Progenitor cell of endocrine pancreas (in vitro differentiated cells): Measurements from ENCODE around the gene AXIN1. TPM values are rescaled to one million over a fixed set of nuclear protein-coding genes. Genes with fewer than 3 reads are reported as not detected.
"Not testable (repeated sequence)": the region's sequence is repeated elsewhere in the genome, so short reads cannot be mapped to it uniquely, and the experiment has no call there.

Experiments used
- DNase-seq: peaks from one replicate; pipeline ENCODE4 v3.0.0; 2021; ENCODE audit warnings: low spot score; ENCODE audit not compliant: unreplicated experiment
- H3K27ac Mint-ChIP-seq: 2 replicates; pipeline ENCODE4 v1.8.0; 2021; ENCODE audit warnings: mild to moderate bottlenecking, moderate library complexity, mixed read lengths
- H3K27me3 Mint-ChIP-seq: 2 replicates; pipeline ENCODE4 v1.8.0; 2021; ENCODE audit warnings: mixed read lengths
- H3K36me3 Mint-ChIP-seq: 2 replicates; pipeline ENCODE4 v1.8.0; 2022; ENCODE audit warnings: mixed read lengths; ENCODE audit not compliant: insufficient read depth
- H3K4me1 Mint-ChIP-seq: 2 replicates; pipeline ENCODE4 v1.8.0; 2021; ENCODE audit warnings: low read depth, mixed read lengths
- H3K4me3 Mint-ChIP-seq: 2 replicates; pipeline ENCODE4 v1.8.0; 2021; ENCODE audit warnings: low read depth, mild to moderate bottlenecking, moderate library complexity, mixed read lengths
- H3K9me3 Mint-ChIP-seq: 2 replicates; pipeline ENCODE4 v1.8.0; 2021; ENCODE audit warnings: low read depth, mixed read lengths
- total RNA-seq: library from RNA; stranded (reverse); gene quantifications from 2 replicates; pipeline ENCODE4 v1.2.1, GENCODE V29; 2021
- TF ChIP-seq, protein P1 (sequence below): fragments of 200-600 bp; sonication (generic); IDR thresholded peaks from one replicate; pipeline ENCODE4 v1.5.0; 2021; ENCODE audit warnings: antibody characterized with exemption, mild to moderate bottlenecking; ENCODE audit not compliant: unreplicated experiment

The AXIN1 gene
- total RNA-seq, 1 donor from 2014 or later: 34.4 TPM

GRCh38 chr16:333406-334094, 19.0 kb downstream of the AXIN1 start:
- no peak overlapping the region for H3K4me3 Mint-ChIP-seq
- no peaks in the 10 kb centered on the region for H3K9me3 Mint-ChIP-seq
- no peak for DNase-seq
- H3K27ac Mint-ChIP-seq: no peak overlapping the region
- H3K36me3 Mint-ChIP-seq: peaks cover 1% of the 10 kb centered on the region
- TF ChIP-seq, protein P1, sequence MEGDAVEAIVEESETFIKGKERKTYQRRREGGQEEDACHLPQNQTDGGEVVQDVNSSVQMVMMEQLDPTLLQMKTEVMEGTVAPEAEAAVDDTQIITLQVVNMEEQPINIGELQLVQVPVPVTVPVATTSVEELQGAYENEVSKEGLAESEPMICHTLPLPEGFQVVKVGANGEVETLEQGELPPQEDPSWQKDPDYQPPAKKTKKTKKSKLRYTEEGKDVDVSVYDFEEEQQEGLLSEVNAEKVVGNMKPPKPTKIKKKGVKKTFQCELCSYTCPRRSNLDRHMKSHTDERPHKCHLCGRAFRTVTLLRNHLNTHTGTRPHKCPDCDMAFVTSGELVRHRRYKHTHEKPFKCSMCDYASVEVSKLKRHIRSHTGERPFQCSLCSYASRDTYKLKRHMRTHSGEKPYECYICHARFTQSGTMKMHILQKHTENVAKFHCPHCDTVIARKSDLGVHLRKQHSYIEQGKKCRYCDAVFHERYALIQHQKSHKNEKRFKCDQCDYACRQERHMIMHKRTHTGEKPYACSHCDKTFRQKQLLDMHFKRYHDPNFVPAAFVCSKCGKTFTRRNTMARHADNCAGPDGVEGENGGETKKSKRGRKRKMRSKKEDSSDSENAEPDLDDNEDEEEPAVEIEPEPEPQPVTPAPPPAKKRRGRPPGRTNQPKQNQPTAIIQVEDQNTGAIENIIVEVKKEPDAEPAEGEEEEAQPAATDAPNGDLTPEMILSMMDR: no peak
- peaks cover 17% of the 10 kb centered on the region for H3K4me1 Mint-ChIP-seq
- no peaks in the 10 kb centered on the region for H3K27me3 Mint-ChIP-seq

GRCh38 chr16:331181-331814, 21.2 kb downstream of the AXIN1 start:
- DNase-seq, H3K36me3 Mint-ChIP-seq, H3K27me3 Mint-ChIP-seq, H3K9me3 Mint-ChIP-seq: not testable (repeated sequence)
- peaks cover 22% of the 10 kb centered on the region for H3K4me1 Mint-ChIP-seq
- H3K27ac Mint-ChIP-seq: peak overlapping the region; percentile 78
- H3K4me3 Mint-ChIP-seq: peak overlapping the region; percentile 19

DNA sequence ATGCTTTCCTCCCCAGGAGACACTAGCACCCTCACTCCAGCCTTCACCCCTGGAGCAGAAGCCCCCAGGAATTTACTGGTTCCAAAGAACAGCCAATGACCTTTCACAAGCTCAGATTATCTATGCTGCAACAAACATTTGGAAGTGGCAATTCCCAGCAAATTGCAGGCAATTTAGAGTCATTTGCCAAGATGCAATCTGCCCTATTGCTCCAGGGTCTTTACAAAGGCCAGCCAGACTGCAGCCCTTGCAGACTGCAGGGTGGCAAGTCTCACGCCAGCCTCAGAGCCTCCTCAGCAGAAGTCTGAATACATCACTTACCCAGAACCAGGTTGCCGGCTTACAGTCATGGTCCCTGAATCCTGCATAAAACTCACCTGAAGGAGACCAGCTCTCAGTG, 21.8 kb downstream of the AXIN1 start:
- H3K4me1 Mint-ChIP-seq: peaks cover 22% of the 10 kb centered on the region
- H3K36me3 Mint-ChIP-seq: peaks cover 1% of the 10 kb centered on the region
- no peak for DNase-seq
- TF ChIP-seq, protein P1: no peak
- no peaks in the 10 kb centered on the region for H3K27me3 Mint-ChIP-seq
- H3K27ac Mint-ChIP-seq: peak overlapping the region; percentile 49
- no peak overlapping the region for H3K4me3 Mint-ChIP-seq
- no peaks in the 10 kb centered on the region for H3K9me3 Mint-ChIP-seq

DNA sequence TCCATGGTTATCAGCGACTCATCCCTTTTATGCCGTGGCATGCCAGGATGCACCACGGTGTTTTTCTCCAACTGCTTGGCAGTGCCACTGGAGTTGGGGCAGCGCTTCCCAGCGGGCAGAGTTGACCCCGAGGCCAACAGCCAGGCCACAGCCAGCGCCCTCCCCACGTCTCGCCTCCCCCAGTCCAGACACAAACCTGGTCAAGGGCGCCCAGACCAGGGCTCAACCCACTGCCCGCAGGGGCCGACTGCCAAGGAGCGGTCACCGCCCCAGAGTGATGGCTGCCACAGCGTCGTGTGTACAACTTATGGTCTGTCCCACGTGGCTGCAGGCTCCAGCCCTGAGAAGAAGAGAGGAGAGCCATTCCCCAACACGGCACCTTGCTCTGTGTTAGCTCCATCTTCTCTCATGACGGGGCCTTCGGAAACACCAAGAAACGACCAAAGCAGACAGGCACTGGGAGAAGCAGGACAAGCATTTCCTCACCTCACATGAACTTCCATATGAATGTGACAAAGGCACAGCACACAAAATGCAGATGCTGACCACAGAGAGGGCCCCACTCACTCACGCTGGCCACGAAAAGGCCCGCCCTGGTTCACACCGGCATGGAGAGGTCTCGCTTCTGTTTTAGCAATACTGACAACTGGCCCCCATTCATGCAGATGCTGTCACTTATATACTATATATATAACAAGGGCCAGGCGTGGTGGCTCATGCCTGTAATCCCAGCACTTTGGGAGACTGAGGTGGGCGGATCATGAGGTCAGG, 27.0 kb downstream of the AXIN1 start:
- peaks cover 1% of the 10 kb centered on the region for H3K36me3 Mint-ChIP-seq
- TF ChIP-seq, protein P1: no peak

GRCh38 chr16:324451-325334, 27.8 kb downstream of the AXIN1 start:
- H3K36me3 Mint-ChIP-seq: peaks cover 3% of the 10 kb centered on the region
- no peaks in the 10 kb centered on the region for H3K9me3 Mint-ChIP-seq
- H3K27me3 Mint-ChIP-seq: no peaks in the 10 kb centered on the region
- H3K27ac Mint-ChIP-seq: no peak overlapping the region
- peaks cover 11% of the 10 kb centered on the region for H3K4me1 Mint-ChIP-seq
- TF ChIP-seq, protein P1: no peak
- no peak for DNase-seq
- H3K4me3 Mint-ChIP-seq: no peak overlapping the region

More for the DNA sequence above, 27.0 kb downstream of the AXIN1 start:
- no peaks in the 10 kb centered on the region for H3K9me3 Mint-ChIP-seq
- H3K4me3 Mint-ChIP-seq: no peak overlapping the region
- H3K27me3 Mint-ChIP-seq: no peaks in the 10 kb centered on the region
- no peak for DNase-seq
- H3K27ac Mint-ChIP-seq: no peak overlapping the region
- peaks cover 14% of the 10 kb centered on the region for H3K4me1 Mint-ChIP-seq
